ENCODE data around the gene TRMT10B.

TRMT10B gene

DNA sequence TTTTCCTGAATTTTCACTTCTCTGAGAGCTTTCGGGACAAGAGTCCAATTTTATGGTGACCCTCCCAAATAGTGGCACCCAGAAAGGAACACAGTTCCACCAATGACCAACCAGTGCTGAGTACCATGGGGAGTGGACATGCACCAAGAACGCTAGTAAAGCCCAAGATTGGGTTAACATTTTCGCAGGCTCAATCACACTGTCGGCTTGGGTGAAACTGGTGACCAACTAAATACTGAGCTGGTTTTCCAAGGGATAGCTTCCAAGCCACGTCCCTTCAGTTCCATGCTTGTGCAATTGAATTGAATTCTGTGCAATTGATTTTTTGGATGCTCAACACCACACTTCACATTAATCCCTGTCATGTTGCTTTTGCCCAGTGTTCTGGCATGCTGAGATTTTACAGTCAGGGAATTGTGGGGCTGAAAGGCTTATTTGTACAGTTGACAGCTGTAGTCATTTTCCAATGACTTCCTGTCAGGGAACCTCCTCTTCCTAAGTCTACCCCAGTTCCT, 37.6 kb upstream of the TRMT10B start:
- Histone ChIP-seq H3K4me3 (ENCODE audit: low read depth, low read length) (no peak overlapping the region), H3K27me3 (replicated peaks) (no peaks in the 10 kb centered on the region), H3K36me3 (replicated peaks) (no peaks in the 10 kb centered on the region), H3K27ac (no peak overlapping the region)
- in situ Hi-C loops (cut with HindIII; ENCODE audit: low pct_ligation_motif_present, low sequenced_read_pairs), result no loop called here
- TF ChIP-seq, protein P1, sequence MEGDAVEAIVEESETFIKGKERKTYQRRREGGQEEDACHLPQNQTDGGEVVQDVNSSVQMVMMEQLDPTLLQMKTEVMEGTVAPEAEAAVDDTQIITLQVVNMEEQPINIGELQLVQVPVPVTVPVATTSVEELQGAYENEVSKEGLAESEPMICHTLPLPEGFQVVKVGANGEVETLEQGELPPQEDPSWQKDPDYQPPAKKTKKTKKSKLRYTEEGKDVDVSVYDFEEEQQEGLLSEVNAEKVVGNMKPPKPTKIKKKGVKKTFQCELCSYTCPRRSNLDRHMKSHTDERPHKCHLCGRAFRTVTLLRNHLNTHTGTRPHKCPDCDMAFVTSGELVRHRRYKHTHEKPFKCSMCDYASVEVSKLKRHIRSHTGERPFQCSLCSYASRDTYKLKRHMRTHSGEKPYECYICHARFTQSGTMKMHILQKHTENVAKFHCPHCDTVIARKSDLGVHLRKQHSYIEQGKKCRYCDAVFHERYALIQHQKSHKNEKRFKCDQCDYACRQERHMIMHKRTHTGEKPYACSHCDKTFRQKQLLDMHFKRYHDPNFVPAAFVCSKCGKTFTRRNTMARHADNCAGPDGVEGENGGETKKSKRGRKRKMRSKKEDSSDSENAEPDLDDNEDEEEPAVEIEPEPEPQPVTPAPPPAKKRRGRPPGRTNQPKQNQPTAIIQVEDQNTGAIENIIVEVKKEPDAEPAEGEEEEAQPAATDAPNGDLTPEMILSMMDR (IDR thresholded peaks at IDR 0.05; ENCODE audit: low read depth, low read length, missing control alignments), result no peak
- DNase-seq, result no peak

- H3K27ac ChIP-seq, result no peak overlapping the region
- TF ChIP-seq, protein P1 (IDR thresholded peaks at IDR 0.05; ENCODE audit: low read depth, low read length, missing control alignments), result no peak
- in situ Hi-C loops (cut with HindIII; ENCODE audit: low pct_ligation_motif_present, low sequenced_read_pairs), result no loop called here
- H3K36me3 ChIP-seq (replicated peaks), result no peaks in the 10 kb centered on the region
- no peak overlapping the region for H3K4me3 ChIP-seq (ENCODE audit: low read depth, low read length)
- DNase-seq, result no peak
- H3K27me3 ChIP-seq (replicated peaks), result no peaks in the 10 kb centered on the region
Measured at GRCh38 chr9:37719526-37719925, 34.1 kb upstream of the TRMT10B start.

GRCh38 chr9:37727013-37727412, 26.6 kb upstream of the TRMT10B start:
- H3K4me3 ChIP-seq (ENCODE audit: low read depth, low read length), result no peak overlapping the region
- DNase-seq, result no peak
- peaks cover 8% of the 10 kb centered on the region for H3K27me3 ChIP-seq (replicated peaks)
- H3K27ac ChIP-seq, result no peak overlapping the region
- H3K36me3 ChIP-seq (replicated peaks), result no peaks in the 10 kb centered on the region
- in situ Hi-C loops (cut with HindIII; ENCODE audit: low pct_ligation_motif_present, low sequenced_read_pairs), result loop anchor here (25.0 kb wide), 1 partner anchor 90 kb away; no protein-coding TSS in a partner anchor
- TF ChIP-seq, protein P1 (IDR thresholded peaks at IDR 0.05; ENCODE audit: low read depth, low read length, missing control alignments), result no peak

DNA sequence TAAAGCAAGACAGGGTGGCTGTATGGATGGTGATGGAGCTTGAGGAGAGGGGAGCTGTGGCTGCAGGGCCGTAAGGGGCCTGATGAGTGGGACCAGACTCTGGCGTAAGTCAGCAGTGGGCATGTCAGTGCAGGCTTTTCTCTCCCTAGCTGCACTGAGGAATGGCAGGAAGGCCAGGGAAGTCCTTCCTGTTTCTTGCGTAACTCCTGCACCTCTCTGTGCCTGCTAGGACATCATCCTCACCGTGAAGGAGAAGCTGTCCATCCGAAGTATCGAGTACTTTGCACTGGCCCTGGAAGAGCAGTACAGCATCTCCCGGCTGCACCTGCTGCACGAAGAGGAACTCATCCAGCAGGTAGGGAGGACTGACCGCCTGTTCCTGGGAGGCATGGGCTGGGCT, 24.1 kb upstream of the TRMT10B start:
- Histone ChIP-seq H3K27me3 (replicated peaks) (peaks cover 26% of the 10 kb centered on the region), H3K4me3 (ENCODE audit: low read depth, low read length) (no peak overlapping the region), H3K27ac (no peak overlapping the region), H3K36me3 (replicated peaks) (no peaks in the 10 kb centered on the region)
- no peak for DNase-seq
- in situ Hi-C loops (cut with HindIII; ENCODE audit: low pct_ligation_motif_present, low sequenced_read_pairs), result loop anchor here (25.0 kb wide), 1 partner anchor 92 kb away; no protein-coding TSS in a partner anchor
- TF ChIP-seq, protein P1 (IDR thresholded peaks at IDR 0.05; ENCODE audit: low read depth, low read length, missing control alignments), result no peak

- H3K4me3 ChIP-seq (ENCODE audit: low read depth, low read length), result no peak overlapping the region
- TF ChIP-seq, protein P1 (IDR thresholded peaks at IDR 0.05; ENCODE audit: low read depth, low read length, missing control alignments), result no peak
- no peaks in the 10 kb centered on the region for H3K36me3 ChIP-seq (replicated peaks)
- no peak for DNase-seq
- H3K27me3 ChIP-seq (replicated peaks), result peaks cover 26% of the 10 kb centered on the region
- no peak overlapping the region for H3K27ac ChIP-seq
- in situ Hi-C loops (cut with HindIII; ENCODE audit: low pct_ligation_motif_present, low sequenced_read_pairs), result loop anchor here (25.0 kb wide), 1 partner anchor 93 kb away; no protein-coding TSS in a partner anchor
Measured at GRCh38 chr9:37730256-37730655, 23.3 kb upstream of the TRMT10B start.

GRCh38 chr9:37730839-37731238, 22.8 kb upstream of the TRMT10B start:
- in situ Hi-C loops (cut with HindIII; ENCODE audit: low pct_ligation_motif_present, low sequenced_read_pairs), result loop anchor here (25.0 kb wide), 1 partner anchor 94 kb away; no protein-coding TSS in a partner anchor
- DNase-seq, result no peak

More at GRCh38 chr9:37730839-37731238, 22.8 kb upstream of the TRMT10B start:
- H3K27me3 ChIP-seq (replicated peaks), result peaks cover 29% of the 10 kb centered on the region
- H3K4me3 ChIP-seq (ENCODE audit: low read depth, low read length), result no peak overlapping the region
- TF ChIP-seq, protein P1 (IDR thresholded peaks at IDR 0.05; ENCODE audit: low read depth, low read length, missing control alignments), result no peak
- no peak overlapping the region for H3K27ac ChIP-seq
- H3K36me3 ChIP-seq (replicated peaks), result no peaks in the 10 kb centered on the region

All from brain microvascular endothelial cell (primary cell).